ENCODE results near the gene VMO1.

VMO1 gene

DNA sequence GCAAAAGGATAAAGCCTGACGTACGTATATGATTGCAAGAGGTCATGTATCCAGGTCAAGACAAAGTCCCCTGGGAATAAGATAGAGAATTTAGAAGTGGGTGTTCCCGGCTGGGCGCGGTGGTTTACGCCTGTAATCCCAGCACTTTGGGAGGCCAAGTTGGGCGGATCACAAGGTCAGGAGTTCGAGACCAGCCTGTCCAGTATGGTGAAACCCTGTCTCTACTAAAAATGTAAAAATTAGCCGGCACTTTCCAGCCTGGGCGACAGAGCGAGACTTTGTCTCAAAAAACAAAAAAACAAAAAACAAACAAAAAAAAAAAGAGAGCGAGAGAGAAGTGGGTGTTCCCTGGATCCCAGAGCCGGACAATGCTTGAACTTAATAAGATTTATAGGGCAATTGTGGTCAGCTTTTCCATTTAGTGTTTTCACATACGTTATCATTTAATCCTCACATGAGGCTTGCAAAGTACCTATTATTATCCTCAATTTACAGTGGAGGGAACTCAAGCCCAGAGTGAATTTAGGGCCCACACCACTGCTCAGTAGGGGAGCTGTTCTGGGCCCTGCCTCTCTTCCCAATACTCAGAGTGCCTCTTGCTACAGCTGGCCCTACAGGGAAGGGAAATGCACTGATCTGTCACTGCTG is 2.1 kb upstream of the VMO1 start:
- H3K4me3 ChIP-seq, result peak overlapping the region; percentile 83
- no peak for DNase-seq (ENCODE audit: low spot score)
- no peak overlapping the region for H3K27ac ChIP-seq
- TF ChIP-seq, protein P1, sequence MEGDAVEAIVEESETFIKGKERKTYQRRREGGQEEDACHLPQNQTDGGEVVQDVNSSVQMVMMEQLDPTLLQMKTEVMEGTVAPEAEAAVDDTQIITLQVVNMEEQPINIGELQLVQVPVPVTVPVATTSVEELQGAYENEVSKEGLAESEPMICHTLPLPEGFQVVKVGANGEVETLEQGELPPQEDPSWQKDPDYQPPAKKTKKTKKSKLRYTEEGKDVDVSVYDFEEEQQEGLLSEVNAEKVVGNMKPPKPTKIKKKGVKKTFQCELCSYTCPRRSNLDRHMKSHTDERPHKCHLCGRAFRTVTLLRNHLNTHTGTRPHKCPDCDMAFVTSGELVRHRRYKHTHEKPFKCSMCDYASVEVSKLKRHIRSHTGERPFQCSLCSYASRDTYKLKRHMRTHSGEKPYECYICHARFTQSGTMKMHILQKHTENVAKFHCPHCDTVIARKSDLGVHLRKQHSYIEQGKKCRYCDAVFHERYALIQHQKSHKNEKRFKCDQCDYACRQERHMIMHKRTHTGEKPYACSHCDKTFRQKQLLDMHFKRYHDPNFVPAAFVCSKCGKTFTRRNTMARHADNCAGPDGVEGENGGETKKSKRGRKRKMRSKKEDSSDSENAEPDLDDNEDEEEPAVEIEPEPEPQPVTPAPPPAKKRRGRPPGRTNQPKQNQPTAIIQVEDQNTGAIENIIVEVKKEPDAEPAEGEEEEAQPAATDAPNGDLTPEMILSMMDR (IDR thresholded peaks at IDR 0.05), result no peak

DNA sequence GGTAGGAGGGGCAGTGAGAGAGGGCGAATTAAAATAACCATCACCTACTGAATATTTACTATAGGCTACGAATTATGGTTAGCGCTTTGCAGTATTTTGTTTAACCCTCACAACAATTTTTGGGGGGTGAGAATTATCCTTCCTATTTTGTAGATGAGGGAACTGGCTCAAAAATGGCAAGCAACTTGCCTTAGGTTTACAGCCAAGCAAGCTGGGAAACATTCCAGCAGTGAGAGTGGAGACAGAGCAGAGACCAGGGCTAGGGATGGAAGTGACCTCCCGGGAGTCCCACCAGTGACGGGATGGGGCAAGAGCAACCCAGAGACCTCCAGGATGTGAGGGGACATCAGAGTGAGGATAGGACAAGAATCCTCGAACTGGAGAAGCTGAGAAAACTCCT is 352 bp upstream of the VMO1 start:
- peak overlapping the region; percentile 66 for H3K4me3 ChIP-seq
- H3K27ac ChIP-seq, result no peak overlapping the region

DNA sequence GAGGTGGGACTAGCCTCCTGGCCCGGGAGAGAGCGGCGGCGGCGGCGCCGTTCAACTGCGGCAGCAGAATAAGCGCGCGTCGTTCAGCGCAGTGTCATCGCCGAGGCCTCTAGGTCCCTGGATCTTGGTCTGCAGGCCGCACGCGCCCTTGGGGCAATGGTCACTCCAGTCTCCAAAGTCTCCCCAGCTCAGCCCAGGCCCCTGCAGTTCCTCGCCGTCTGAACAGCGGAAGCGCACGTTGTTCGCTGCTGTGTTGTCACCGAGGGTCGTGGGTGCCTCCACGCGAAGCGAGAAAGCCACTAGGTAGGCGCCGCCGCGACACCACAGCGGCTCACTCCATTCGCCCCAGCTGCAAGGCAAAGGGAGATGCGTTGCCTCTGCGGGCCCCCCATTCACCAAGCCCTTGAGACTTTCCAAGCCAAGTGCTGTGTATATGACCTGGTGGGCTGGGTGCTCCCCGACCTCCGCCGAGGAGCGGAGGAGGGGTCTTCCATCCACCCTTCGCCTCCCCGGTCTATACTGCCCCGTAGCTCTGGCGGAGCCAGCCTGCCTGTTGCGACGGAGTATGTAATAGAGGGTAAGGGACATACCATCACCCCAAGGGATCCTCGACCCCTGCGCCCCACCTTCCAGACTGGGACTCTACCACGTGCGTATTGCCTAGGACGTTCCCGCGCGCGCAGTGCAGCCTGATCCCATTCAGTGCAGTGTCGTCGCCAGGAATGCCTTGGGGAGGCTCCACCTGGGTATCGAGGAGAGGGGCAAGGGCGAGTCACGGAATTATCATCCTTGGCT is 656 bp downstream of the VMO1 start:
- TF ChIP-seq, protein P1 (IDR thresholded peaks at IDR 0.05), result no peak
- Histone ChIP-seq H3K4me3 (peak overlapping the region; percentile 66), H3K27ac (no peak overlapping the region)
- no peak for DNase-seq (ENCODE audit: low spot score)

More for the DNA sequence above, 352 bp upstream of the VMO1 start:
- TF ChIP-seq, protein P1 (IDR thresholded peaks at IDR 0.05), result no peak
- DNase-seq (ENCODE audit: low spot score), result no peak

DNA sequence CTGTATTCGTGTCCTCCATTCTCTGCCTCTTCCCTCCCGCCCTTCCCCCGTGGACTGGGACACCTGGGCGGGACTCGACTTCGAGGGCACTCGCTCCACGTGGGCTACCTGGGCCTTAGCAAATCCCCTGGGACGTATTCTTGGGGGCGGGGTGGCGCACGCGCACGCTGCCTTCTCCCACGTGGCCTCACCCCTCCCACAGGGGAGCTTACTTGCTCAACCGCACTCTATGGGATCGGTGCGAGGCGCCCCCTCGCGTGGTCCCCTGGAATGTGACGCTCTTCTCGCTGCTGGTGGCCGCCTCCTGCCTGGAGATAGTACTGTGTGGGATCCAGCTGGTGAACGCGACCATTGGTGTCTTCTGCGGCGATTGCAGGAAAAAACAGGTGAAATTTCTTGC is 3.5 kb downstream of the VMO1 start:
- Histone ChIP-seq H3K4me3 (no peak overlapping the region), H3K27ac (no peak overlapping the region)
- DNase-seq (ENCODE audit: low spot score), result no peak
- TF ChIP-seq, protein P1 (IDR thresholded peaks at IDR 0.05), result no peak

DNA sequence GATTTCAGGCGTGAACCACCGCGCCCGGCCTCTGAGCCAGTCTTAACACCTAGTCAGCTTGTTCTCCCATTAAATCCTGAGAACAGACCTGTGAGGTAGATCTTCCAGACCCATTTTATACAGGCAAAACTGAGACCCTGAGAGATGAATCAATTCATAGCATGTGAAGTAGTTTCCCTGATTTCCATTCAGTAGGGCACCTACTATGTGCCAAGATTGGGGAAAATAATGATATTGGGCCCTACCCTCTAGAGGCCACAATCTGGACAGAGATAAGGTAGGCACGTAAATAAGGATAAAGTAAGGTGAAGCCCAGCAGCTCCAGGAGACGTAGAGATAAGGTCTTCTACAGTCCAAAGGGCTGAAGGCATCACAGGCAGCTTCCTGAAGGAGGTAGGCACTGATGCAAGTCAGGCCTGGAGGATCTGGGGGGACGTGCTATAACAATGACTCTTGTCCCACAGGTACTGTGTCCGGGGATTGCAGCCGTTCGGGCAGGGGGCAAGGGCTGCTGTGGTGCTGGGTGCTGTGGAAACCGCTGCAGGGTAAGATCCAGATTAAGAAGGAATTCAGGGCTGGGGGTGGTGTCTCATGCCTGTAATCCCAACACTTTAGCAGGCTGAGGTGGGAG is 5.7 kb downstream of the VMO1 start:
- no peak overlapping the region for H3K4me3 ChIP-seq
- TF ChIP-seq, protein P1 (IDR thresholded peaks at IDR 0.05), result no peak
- no peak overlapping the region for H3K27ac ChIP-seq
- DNase-seq (ENCODE audit: low spot score), result no peak

DNA sequence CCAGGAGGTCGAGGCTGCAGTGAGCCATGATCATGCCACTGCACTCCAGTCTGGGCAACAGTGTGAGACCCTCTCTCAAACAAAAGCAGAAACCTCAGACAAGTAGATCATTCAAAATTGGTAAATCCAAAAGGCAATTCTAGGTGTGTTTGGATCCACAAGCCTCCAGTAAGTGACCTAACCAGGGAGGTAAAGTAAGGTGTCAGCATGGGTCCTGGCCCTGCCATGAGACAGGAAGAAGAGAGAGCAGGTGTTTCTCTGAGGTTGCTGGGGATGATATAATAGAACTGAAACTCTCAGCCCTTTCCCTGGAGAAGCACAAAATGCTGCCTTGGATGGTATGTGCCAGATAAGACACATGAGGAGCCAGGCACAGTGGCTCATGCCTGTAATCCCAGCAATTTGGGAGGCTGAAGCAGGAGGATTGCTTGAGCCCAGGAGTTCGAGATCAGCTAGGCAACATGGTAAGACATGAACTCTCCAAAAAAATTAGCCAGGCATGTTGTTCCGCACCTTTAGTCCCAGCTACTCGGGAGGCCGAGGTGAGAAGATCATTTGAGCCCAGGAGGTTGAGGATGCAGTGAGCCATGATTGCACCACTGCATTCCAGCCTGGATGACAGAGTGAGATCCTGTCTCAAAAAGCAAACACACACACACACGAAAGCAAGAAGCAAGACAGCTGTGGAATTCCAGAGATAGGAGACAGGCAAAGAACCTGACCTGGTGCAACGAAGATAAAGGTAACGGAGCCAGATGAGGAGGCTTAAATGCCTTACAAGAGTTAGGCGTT is 8.0 kb downstream of the VMO1 start:
- H3K4me3 ChIP-seq, result no peak overlapping the region
- H3K27ac ChIP-seq, result no peak overlapping the region
- no peak for DNase-seq (ENCODE audit: low spot score)
- TF ChIP-seq, protein P1 (IDR thresholded peaks at IDR 0.05), result no peak

Measured in coronary artery (tissue), 2 donors.